Lung (tissue), 16 donors: ENCODE measurements around the gene ARHGAP42. TPM values are rescaled to one million over a fixed set of nuclear protein-coding genes. Genes with fewer than 3 reads are reported as not detected.
A peak's percentile ranks its signal among the peaks of the same experiment; 100 is the strongest.

Source experiments
- ATAC-seq: fragments of 200-7000 bp; cut with Tn5 transposase; one replicate; pipeline ENCODE4 v1.9.1; 2020; ENCODE audit warnings: moderate number of reproducible peaks; ENCODE audit not compliant: insufficient read depth, low FRiP score
- DNase-seq, 3 donors: peaks; one replicate each; pipeline ENCODE4 v3.0.0-alpha.2; 2013 to 2017
- H3K27ac ChIP-seq, 2 donors: one replicate each; pipeline ENCODE4 v1.5.1; 2013; ENCODE audit warnings: mild to moderate bottlenecking in 2 of 2, moderate library complexity in 2 of 2, control low read depth in 1 of 2, inconsistent platforms in 1 of 2, low read depth in 1 of 2, low read length in 1 of 2
- H3K27me3 ChIP-seq, 3 donors: one replicate each; pipeline ENCODE4 v1.5.1; 2013; ENCODE audit warnings: low read length in 2 of 3; ENCODE audit not compliant: control insufficient read depth in 3 of 3, insufficient read depth in 3 of 3
- H3K36me3 ChIP-seq, 4 donors: one replicate each; pipeline ENCODE4 v1.5.1; 2013; ENCODE audit warnings: low read length in 4 of 4, mild to moderate bottlenecking in 1 of 4, moderate library complexity in 1 of 4; ENCODE audit not compliant: control insufficient read depth in 4 of 4, insufficient read depth in 4 of 4
- H3K4me1 ChIP-seq, 5 donors: one replicate each; pipeline ENCODE4 v1.5.1; 2013; ENCODE audit warnings: low read length in 5 of 5, mild to moderate bottlenecking in 2 of 5, moderate library complexity in 1 of 5; ENCODE audit not compliant: control insufficient read depth in 5 of 5, insufficient read depth in 5 of 5
- H3K4me3 ChIP-seq: one replicate; pipeline ENCODE4 v1.5.1; 2013; ENCODE audit warnings: mild to moderate bottlenecking, control low read depth, moderate library complexity
- H3K9ac ChIP-seq, 2 donors: one replicate each; pipeline ENCODE4 v1.5.1; 2013; ENCODE audit warnings: low read length in 2 of 2, control low read depth in 1 of 2; ENCODE audit not compliant: insufficient read depth in 1 of 2
- H3K9me3 ChIP-seq, 4 donors: one replicate each; pipeline ENCODE4 v1.5.1; 2013; ENCODE audit warnings: low read length in 3 of 4, mild to moderate bottlenecking in 1 of 4, moderate library complexity in 1 of 4; ENCODE audit not compliant: control insufficient read depth in 4 of 4, insufficient read depth in 3 of 4
- WGBS, 2 donors: extraction: QIAGEN DNeasy Blood & Tissue Kit; methylation state at CpG; one replicate each; pipeline ENCODE4 v1.1.7; 2013; 5-methylcytosine and 5-hydroxymethylcytosine counted together
- long read RNA-seq, 5 donors: transcript quantifications; one replicate each; lab custom pipeline, GENCODE V29; 2026
- polyA plus RNA-seq, 2 donors: library from polyadenylated mRNA; stranded (reverse); fragments of 200-250 nt; gene quantifications; one replicate each; pipeline ENCODE4 v1.2.1, GENCODE V29; 2013
- total RNA-seq, 2 donors: library from RNA; depleted of rRNA in 1 of 2; stranded (reverse); fragments of >200 nt in 1 of 2; gene quantifications; one replicate each; pipeline ENCODE4 v1.2.1, GENCODE V29; 2014 to 2021
- TF ChIP-seq, protein P1 (sequence below): IDR thresholded peaks from 2 replicates; pipeline ENCODE4 v1.5.1; 2012; ENCODE audit warnings: mild to moderate bottlenecking; ENCODE audit errors: control extremely low read depth, extremely low read depth
- donor health status: control.
- donor health status: control.
- donor health status: Bipolar disorder and iron deficiency.
- donor health status: healthy.
- donor health status: DM: yes; HTN: yes; CAD: no.

The ARHGAP42 gene, protein sequence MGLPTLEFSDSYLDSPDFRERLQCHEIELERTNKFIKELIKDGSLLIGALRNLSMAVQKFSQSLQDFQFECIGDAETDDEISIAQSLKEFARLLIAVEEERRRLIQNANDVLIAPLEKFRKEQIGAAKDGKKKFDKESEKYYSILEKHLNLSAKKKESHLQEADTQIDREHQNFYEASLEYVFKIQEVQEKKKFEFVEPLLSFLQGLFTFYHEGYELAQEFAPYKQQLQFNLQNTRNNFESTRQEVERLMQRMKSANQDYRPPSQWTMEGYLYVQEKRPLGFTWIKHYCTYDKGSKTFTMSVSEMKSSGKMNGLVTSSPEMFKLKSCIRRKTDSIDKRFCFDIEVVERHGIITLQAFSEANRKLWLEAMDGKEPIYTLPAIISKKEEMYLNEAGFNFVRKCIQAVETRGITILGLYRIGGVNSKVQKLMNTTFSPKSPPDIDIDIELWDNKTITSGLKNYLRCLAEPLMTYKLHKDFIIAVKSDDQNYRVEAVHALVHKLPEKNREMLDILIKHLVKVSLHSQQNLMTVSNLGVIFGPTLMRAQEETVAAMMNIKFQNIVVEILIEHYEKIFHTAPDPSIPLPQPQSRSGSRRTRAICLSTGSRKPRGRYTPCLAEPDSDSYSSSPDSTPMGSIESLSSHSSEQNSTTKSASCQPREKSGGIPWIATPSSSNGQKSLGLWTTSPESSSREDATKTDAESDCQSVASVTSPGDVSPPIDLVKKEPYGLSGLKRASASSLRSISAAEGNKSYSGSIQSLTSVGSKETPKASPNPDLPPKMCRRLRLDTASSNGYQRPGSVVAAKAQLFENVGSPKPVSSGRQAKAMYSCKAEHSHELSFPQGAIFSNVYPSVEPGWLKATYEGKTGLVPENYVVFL
- total RNA-seq (10 to 100 TPM; 16.2 to 58.6 TPM), polyA plus RNA-seq (1 to 10 TPM; 4.1 to 4.3 TPM)
- long read RNA-seq, donor 1, full-length matches to known transcripts, result 6 of 6 reads
- long read RNA-seq, donor 1, partial matches to known transcripts, result 0 of 6 reads
- long read RNA-seq, donor 1, other reads (novel, unspliced or antisense), result 0 of 6 reads
- long read RNA-seq, donor 2, partial matches to known transcripts, result 0 of 4 reads
- long read RNA-seq, donor 2, other reads (novel, unspliced or antisense), result 0 of 4 reads
- long read RNA-seq, donor 3, partial matches to known transcripts, result 0 of 1 reads
- long read RNA-seq, donor 3, other reads (novel, unspliced or antisense), result 0 of 1 reads
- long read RNA-seq, donor 4, partial matches to known transcripts, result 0 of 2 reads
- long read RNA-seq, donor 4, other reads (novel, unspliced or antisense), result 0 of 2 reads
- long read RNA-seq, donor 5, transcript ARHGAP42-202 (1 exons, 1,855 nt), result major isoform, 7 of 7 reads
- long read RNA-seq, donor 5, partial matches to known transcripts, result 0 of 7 reads
- long read RNA-seq, donor 5, other reads (novel, unspliced or antisense), result 0 of 7 reads

GRCh38 chr11:100687054-100687629, at the start of gene ARHGAP42:
TSS of gene ARHGAP42 (plus strand) at chr11:100687288. CDS start at chr11:100687679, 391 bp downstream.
- no peaks in the 10 kb centered on the region for H3K9me3 ChIP-seq
- H3K4me1 ChIP-seq, result peaks cover 0 to 37% (median 5%) of the 10 kb centered on the region in 5 donors
- TF ChIP-seq, protein P1, sequence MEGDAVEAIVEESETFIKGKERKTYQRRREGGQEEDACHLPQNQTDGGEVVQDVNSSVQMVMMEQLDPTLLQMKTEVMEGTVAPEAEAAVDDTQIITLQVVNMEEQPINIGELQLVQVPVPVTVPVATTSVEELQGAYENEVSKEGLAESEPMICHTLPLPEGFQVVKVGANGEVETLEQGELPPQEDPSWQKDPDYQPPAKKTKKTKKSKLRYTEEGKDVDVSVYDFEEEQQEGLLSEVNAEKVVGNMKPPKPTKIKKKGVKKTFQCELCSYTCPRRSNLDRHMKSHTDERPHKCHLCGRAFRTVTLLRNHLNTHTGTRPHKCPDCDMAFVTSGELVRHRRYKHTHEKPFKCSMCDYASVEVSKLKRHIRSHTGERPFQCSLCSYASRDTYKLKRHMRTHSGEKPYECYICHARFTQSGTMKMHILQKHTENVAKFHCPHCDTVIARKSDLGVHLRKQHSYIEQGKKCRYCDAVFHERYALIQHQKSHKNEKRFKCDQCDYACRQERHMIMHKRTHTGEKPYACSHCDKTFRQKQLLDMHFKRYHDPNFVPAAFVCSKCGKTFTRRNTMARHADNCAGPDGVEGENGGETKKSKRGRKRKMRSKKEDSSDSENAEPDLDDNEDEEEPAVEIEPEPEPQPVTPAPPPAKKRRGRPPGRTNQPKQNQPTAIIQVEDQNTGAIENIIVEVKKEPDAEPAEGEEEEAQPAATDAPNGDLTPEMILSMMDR, result no peak
- H3K27me3 ChIP-seq, result peaks cover 0 to 17% (median 0%) of the 10 kb centered on the region in 3 donors
- H3K36me3 ChIP-seq, result no peaks in the 10 kb centered on the region
- ATAC-seq, result peak; percentile 64
- peak within 1 kb of the TSS; percentile 33 for H3K4me3 ChIP-seq
- peak within 1 kb of the TSS; percentile 81 to 98 for H3K27ac ChIP-seq
- DNase-seq, result peak; percentile 83 to 90 (median 86)
- peak within 1 kb of the TSS; percentile 75 to 90 for H3K9ac ChIP-seq
- WGBS, 2 donors, result 0 to 1% methylated on average over 40 to 80 of the region's 80 CpGs

- Histone ChIP-seq H3K27me3 (no peaks in the 10 kb centered on the region), H3K36me3 (no peaks in the 10 kb centered on the region), H3K9me3 (no peaks in the 10 kb centered on the region), H3K27ac (peak overlapping the region; percentile 1 to 52), H3K4me3 (no peak overlapping the region), H3K9ac (no peak overlapping the region), H3K4me1 (peaks cover 0 to 68% (median 7%) of the 10 kb centered on the region in 5 donors)
- TF ChIP-seq, protein P1, result no peak
- 82 to 88% methylated on average over 10 of the region's 10 CpGs for WGBS, 2 donors
- DNase-seq (peak; percentile 56 to 78 (median 77)), ATAC-seq (no peak)
These were observed 49.4 kb upstream of the ARHGAP42 start for GRCh38 chr11:100637706-100638105.

GRCh38 chr11:100638648-100639047, 48.4 kb upstream of the ARHGAP42 start:
- DNase-seq (no peak), ATAC-seq (no peak)
- H3K27ac ChIP-seq, result no peak overlapping the region
- H3K27me3 ChIP-seq, result no peaks in the 10 kb centered on the region
- H3K4me1 ChIP-seq, result peaks cover 0 to 67% (median 6%) of the 10 kb centered on the region in 5 donors
- TF ChIP-seq, protein P1, result no peak
- H3K9me3 ChIP-seq, result no peaks in the 10 kb centered on the region
- no peak overlapping the region for H3K4me3 ChIP-seq
- H3K36me3 ChIP-seq, result no peaks in the 10 kb centered on the region
- WGBS, 2 donors, result 52 to 74% methylated on average over 1 of the region's 1 CpG
- H3K9ac ChIP-seq, result no peak overlapping the region
